ENCODE data around the gene PATL1.

DNA sequence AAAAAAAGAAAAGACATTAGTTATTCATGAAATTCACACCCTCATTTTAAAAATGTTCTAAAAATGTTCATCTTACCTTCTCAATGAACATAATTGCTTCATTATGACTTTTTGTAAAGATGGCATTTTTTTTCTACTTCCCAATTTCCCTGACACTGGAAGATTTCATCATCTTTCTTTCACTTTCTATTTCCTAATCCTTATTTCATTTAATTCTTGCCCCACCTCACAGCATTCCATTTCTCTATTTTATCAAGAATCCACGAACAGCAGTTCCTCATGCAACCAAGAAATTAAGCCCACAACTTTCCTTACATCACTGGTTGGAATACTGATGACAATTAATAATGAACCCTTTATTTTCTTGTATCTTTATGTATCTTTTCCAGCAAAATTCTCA is 1.9 kb downstream of the PATL1 start:
- TF ChIP-seq, protein P1, sequence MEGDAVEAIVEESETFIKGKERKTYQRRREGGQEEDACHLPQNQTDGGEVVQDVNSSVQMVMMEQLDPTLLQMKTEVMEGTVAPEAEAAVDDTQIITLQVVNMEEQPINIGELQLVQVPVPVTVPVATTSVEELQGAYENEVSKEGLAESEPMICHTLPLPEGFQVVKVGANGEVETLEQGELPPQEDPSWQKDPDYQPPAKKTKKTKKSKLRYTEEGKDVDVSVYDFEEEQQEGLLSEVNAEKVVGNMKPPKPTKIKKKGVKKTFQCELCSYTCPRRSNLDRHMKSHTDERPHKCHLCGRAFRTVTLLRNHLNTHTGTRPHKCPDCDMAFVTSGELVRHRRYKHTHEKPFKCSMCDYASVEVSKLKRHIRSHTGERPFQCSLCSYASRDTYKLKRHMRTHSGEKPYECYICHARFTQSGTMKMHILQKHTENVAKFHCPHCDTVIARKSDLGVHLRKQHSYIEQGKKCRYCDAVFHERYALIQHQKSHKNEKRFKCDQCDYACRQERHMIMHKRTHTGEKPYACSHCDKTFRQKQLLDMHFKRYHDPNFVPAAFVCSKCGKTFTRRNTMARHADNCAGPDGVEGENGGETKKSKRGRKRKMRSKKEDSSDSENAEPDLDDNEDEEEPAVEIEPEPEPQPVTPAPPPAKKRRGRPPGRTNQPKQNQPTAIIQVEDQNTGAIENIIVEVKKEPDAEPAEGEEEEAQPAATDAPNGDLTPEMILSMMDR (IDR thresholded peaks at IDR 0.05): no peak
- TF ChIP-seq POLR2A (IDR thresholded peaks at IDR 0.05): no peak
- TF ChIP-seq EP300 (IDR thresholded peaks at IDR 0.05): no peak

All from ovary (tissue), 3 donors.